Lung (tissue), 12 donors: ENCODE measurements around the gene GPD2. TPM values are rescaled to one million over a fixed set of nuclear protein-coding genes. Genes with fewer than 3 reads are reported as not detected.

Experiments
- ATAC-seq: fragments of 200-7000 bp; cut with Tn5 transposase; one replicate; pipeline ENCODE4 v1.9.1; 2020; ENCODE audit warnings: moderate number of reproducible peaks; ENCODE audit not compliant: insufficient read depth, low FRiP score
- DNase-seq, 3 donors: peaks; one replicate each; pipeline ENCODE4 v3.0.0-alpha.2; 2013 to 2017
- H3K27ac ChIP-seq, 2 donors: one replicate each; pipeline ENCODE4 v1.5.1; 2013; ENCODE audit warnings: mild to moderate bottlenecking in 2 of 2, moderate library complexity in 2 of 2, control low read depth in 1 of 2, inconsistent platforms in 1 of 2, low read depth in 1 of 2, low read length in 1 of 2
- H3K27me3 ChIP-seq, 3 donors: one replicate each; pipeline ENCODE4 v1.5.1; 2013; ENCODE audit warnings: low read length in 2 of 3; ENCODE audit not compliant: control insufficient read depth in 3 of 3, insufficient read depth in 3 of 3
- H3K36me3 ChIP-seq, 4 donors: one replicate each; pipeline ENCODE4 v1.5.1; 2013; ENCODE audit warnings: low read length in 4 of 4, mild to moderate bottlenecking in 1 of 4, moderate library complexity in 1 of 4; ENCODE audit not compliant: control insufficient read depth in 4 of 4, insufficient read depth in 4 of 4
- H3K4me1 ChIP-seq, 5 donors: one replicate each; pipeline ENCODE4 v1.5.1; 2013; ENCODE audit warnings: low read length in 5 of 5, mild to moderate bottlenecking in 2 of 5, moderate library complexity in 1 of 5; ENCODE audit not compliant: control insufficient read depth in 5 of 5, insufficient read depth in 5 of 5
- H3K4me3 ChIP-seq: one replicate; pipeline ENCODE4 v1.5.1; 2013; ENCODE audit warnings: mild to moderate bottlenecking, control low read depth, moderate library complexity
- H3K9ac ChIP-seq, 2 donors: one replicate each; pipeline ENCODE4 v1.5.1; 2013; ENCODE audit warnings: low read length in 2 of 2, control low read depth in 1 of 2; ENCODE audit not compliant: insufficient read depth in 1 of 2
- H3K9me3 ChIP-seq, 4 donors: one replicate each; pipeline ENCODE4 v1.5.1; 2013; ENCODE audit warnings: low read length in 3 of 4, mild to moderate bottlenecking in 1 of 4, moderate library complexity in 1 of 4; ENCODE audit not compliant: control insufficient read depth in 4 of 4, insufficient read depth in 3 of 4
- WGBS, 2 donors: extraction: QIAGEN DNeasy Blood & Tissue Kit; methylation state at CpG; one replicate each; pipeline ENCODE4 v1.1.7; 2013; 5-methylcytosine and 5-hydroxymethylcytosine counted together
- polyA plus RNA-seq, 2 donors: library from polyadenylated mRNA; stranded (reverse); fragments of 200-250 nt; gene quantifications; one replicate each; pipeline ENCODE4 v1.2.1, GENCODE V29; 2013
- total RNA-seq, 2 donors: library from RNA; depleted of rRNA in 1 of 2; stranded (reverse); fragments of >200 nt in 1 of 2; gene quantifications; one replicate each; pipeline ENCODE4 v1.2.1, GENCODE V29; 2014 to 2021
- TF ChIP-seq, protein P1 (sequence below): IDR thresholded peaks from 2 replicates; pipeline ENCODE4 v1.5.1; 2012; ENCODE audit warnings: mild to moderate bottlenecking; ENCODE audit errors: control extremely low read depth, extremely low read depth
- donor health status: control.
- donor health status: control.
- donor health status: Bipolar disorder and iron deficiency.
- donor health status: healthy.
- donor health status: DM: yes; HTN: yes; CAD: no.

Gene GPD2
- total and polyA plus RNA-seq, 4 donors: 8.1 to 50.4 (median 28.9) TPM

DNA sequence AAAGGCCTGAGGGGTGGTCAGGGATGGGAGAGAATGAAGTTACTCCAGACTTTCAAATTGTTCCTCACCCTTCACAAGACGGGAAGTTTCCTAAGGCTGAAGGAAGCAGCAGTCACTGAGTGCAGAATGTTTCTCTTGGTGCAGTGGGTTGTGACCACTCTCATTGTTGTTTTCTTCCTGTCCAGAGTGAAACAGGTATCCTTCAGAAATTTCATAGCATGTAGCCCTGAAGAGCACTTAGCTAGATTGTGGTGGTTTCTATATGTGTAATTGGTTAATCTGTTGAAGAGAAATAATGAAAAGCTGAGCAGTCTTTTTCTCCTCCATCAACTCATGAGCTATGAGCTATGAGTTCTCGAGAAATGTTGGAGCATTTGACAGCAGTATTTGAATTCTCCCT lies 96.8 kb downstream of the GPD2 start:
- H3K27ac ChIP-seq: no peak overlapping the region
- 75 to 89% methylated on average over 2 of the region's 2 CpGs for WGBS, 2 donors
- TF ChIP-seq, protein P1, sequence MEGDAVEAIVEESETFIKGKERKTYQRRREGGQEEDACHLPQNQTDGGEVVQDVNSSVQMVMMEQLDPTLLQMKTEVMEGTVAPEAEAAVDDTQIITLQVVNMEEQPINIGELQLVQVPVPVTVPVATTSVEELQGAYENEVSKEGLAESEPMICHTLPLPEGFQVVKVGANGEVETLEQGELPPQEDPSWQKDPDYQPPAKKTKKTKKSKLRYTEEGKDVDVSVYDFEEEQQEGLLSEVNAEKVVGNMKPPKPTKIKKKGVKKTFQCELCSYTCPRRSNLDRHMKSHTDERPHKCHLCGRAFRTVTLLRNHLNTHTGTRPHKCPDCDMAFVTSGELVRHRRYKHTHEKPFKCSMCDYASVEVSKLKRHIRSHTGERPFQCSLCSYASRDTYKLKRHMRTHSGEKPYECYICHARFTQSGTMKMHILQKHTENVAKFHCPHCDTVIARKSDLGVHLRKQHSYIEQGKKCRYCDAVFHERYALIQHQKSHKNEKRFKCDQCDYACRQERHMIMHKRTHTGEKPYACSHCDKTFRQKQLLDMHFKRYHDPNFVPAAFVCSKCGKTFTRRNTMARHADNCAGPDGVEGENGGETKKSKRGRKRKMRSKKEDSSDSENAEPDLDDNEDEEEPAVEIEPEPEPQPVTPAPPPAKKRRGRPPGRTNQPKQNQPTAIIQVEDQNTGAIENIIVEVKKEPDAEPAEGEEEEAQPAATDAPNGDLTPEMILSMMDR: no peak
- H3K4me1 ChIP-seq: peaks cover 0 to 3% (median 0%) of the 10 kb centered on the region in 5 donors
- H3K27me3 ChIP-seq: no peaks in the 10 kb centered on the region
- DNase-seq (no peak), ATAC-seq (no peak)
- H3K4me3 ChIP-seq: no peak overlapping the region
- H3K9ac ChIP-seq: no peak overlapping the region
- peaks cover 0 to 9% (median 0%) of the 10 kb centered on the region in 4 donors for H3K36me3 ChIP-seq
- H3K9me3 ChIP-seq: peaks cover 0 to 3% (median 0%) of the 10 kb centered on the region in 4 donors

DNA sequence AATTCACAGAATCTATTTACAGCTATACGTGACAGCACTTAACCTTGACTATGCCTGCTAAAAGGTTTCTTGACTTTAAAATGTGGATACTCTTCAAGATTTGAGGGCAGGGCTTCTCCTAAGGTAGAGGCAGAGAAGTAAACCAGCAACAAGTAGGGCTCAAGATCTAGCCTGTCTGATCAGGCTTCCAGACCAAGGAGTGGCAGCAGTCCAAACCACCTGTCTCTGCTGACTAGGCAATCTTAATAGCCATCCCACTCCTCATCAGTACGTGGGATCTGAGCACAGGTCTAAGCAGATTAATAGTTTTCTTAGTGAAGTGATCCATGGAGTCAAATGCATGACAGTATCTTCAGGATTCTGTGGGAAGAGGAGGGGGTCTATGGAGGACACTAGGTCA lies 100.4 kb downstream of the GPD2 start:
- H3K27ac ChIP-seq: no peak overlapping the region
- no peak for ATAC-seq
- H3K4me3 ChIP-seq: no peak overlapping the region
- 91 to 94% methylated on average over 2 of the region's 2 CpGs for whole genome bisulfite sequencing, 2 donors
- no peak overlapping the region for H3K9ac ChIP-seq
- TF ChIP-seq, protein P1: no peak
- no peak for DNase-seq
- no peaks in the 10 kb centered on the region for H3K27me3 ChIP-seq
- peaks cover 0 to 3% (median 0%) of the 10 kb centered on the region in 4 donors for H3K9me3 ChIP-seq
- peaks cover 0 to 6% (median 0%) of the 10 kb centered on the region in 5 donors for H3K4me1 ChIP-seq
- H3K36me3 ChIP-seq: peaks cover 0 to 4% (median 0%) of the 10 kb centered on the region in 4 donors

DNA sequence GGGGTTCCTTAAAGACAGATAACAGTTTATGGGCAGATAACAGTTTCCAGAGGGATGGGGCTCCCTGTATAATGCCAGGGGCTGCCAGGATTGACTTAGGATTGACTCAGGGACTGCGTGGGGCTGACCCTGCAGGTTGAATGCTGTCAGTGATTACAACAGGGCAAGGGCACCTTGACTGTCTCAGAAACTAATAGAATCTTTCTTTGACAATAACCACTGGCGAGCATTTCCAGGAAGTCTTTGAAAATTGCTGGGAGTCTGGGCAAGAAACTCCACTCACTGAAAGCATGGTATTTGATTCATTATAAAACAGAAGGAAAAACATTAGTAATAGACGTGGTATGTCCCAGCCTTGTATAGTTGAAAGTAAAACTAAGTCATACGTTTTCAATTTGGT lies 101.0 kb downstream of the GPD2 start:
- peaks cover 0 to 2% (median 0%) of the 10 kb centered on the region in 4 donors for H3K36me3 ChIP-seq
- H3K27me3 ChIP-seq: no peaks in the 10 kb centered on the region
- peak overlapping the region in 1 of 2 donors; percentile 44 for H3K27ac ChIP-seq
- no peak for ATAC-seq
- no peak overlapping the region for H3K4me3 ChIP-seq
- H3K9me3 ChIP-seq: peaks cover 0 to 3% (median 0%) of the 10 kb centered on the region in 4 donors
- H3K9ac ChIP-seq: no peak overlapping the region
- TF ChIP-seq, protein P1: no peak
- WGBS, 2 donors: 69 to 79% methylated on average over 4 of the region's 4 CpGs
- H3K4me1 ChIP-seq: peaks cover 0 to 6% (median 0%) of the 10 kb centered on the region in 5 donors
- no peak for DNase-seq

DNA sequence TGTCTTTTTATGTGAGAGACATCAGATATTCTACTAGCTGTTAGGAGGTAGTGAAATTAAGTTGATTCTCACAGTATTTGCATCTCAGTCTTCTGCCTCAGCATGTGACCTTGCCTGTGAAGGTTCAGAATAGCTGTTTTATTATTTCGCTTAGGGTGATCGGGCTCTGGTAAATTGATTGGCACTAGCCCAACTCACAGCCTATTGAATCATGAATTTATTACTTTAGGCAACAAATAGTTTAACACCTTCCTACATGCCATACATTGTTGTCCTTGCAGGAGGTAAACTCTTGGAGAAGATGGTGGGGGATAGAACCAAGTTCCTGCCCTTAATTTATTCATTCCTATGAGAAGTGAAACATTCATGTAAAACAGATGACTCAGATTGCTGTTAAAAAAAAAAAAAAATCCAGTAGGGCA lies 101.9 kb downstream of the GPD2 start:
- peaks cover 0 to 4% (median 0%) of the 10 kb centered on the region in 5 donors for H3K4me1 ChIP-seq
- ATAC-seq (no peak), DNase-seq (no peak)
- no peaks in the 10 kb centered on the region for H3K27me3 ChIP-seq
- no peak overlapping the region for H3K9ac ChIP-seq
- no peak overlapping the region for H3K27ac ChIP-seq
- no peak overlapping the region for H3K4me3 ChIP-seq
- no peaks in the 10 kb centered on the region for H3K36me3 ChIP-seq
- 94 to 96% methylated on average over 2 of the region's 2 CpGs for WGBS, 2 donors
- peaks cover 0 to 3% (median 0%) of the 10 kb centered on the region in 4 donors for H3K9me3 ChIP-seq
- TF ChIP-seq, protein P1: no peak
